Activated T-helper 2 cell treated with anti-CD3 and anti-CD28 coated beads, Interferon-gamma antibody, Interleukin-2, Interleukin-4, amounts not matched to agents 10 μg/mL and 5 μg/mL and 100 μg/mL, durations not matched to agents 14 hours and 24 hours and 36 hours (primary cell): ENCODE measurements around the gene ALDH6A1. TPM values are rescaled to one million over a fixed set of nuclear protein-coding genes. Genes with fewer than 3 reads are reported as not detected.

Experiments
- DNase-seq: peaks from one replicate; pipeline ENCODE4 v3.0.0; 2021; ENCODE audit warnings: low spot score
- H3K27ac Mint-ChIP-seq: one replicate; pipeline ENCODE4 v1.8.0; 2021; ENCODE audit warnings: mixed read lengths
- H3K27me3 Mint-ChIP-seq: one replicate; pipeline ENCODE4 v1.8.0; 2021; ENCODE audit warnings: low read depth, mixed read lengths
- H3K36me3 Mint-ChIP-seq: one replicate; pipeline ENCODE4 v1.8.0; 2021; ENCODE audit warnings: low read depth, mixed read lengths
- H3K4me1 Mint-ChIP-seq: one replicate; pipeline ENCODE4 v1.8.0; 2021; ENCODE audit warnings: low read depth, mixed read lengths
- H3K4me3 Mint-ChIP-seq: one replicate; pipeline ENCODE4 v1.8.0; 2021; ENCODE audit warnings: low read depth, mild to moderate bottlenecking, moderate library complexity, mixed read lengths
- H3K9me3 Mint-ChIP-seq: one replicate; pipeline ENCODE4 v1.8.0; 2021; ENCODE audit warnings: mixed read lengths
- intact Hi-C: fragments of 100-400 bp; cut with micrococcal nuclease; formaldehyde crosslinking; loops from one replicate; pipeline ENCODE4 v1.15.1; 2023
- total RNA-seq: library from RNA; stranded (reverse); gene quantifications from 2 replicates; pipeline ENCODE4 v1.2.3, GENCODE V29; 2022

ALDH6A1 gene
- total RNA-seq, 1 donor from 2014 or later: 14.8 TPM

DNA sequence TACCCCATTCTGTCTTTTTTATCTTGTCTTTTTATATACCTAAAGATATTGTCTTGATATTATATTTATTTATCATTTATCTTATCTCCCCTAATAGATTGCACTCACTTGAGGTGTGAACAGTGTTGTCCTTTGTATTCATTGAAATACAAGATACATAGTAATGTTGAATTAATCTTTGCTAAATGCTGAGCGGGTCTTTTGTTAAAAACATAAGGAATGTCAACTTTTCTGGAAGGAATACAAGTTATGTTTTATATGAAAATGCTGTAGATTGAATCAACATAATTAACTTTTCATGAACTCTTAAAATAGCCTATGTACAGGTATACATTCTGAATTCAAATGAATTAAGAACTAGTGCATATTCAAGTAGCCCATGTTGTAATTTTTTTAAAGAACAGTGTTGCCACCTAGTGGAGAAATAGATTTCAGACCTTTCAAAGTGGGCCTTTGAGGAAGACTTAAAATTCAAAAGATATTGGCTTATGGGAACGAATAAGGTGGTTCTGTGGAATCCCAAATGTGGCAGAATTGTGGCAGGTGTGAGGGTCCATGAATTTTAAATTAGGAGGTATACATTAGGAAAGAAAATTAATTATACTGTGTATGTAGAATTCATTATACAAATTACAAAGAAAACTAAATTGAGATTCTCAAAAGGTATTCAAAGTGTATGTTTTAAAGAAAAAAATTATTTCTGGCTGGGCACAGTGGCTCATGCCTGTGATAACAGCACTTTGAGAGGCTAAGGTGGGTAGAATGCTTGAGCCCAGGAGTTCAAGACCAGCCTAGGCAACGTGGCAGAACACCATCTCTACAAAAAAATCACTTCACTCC lies 46.0 kb downstream of the ALDH6A1 start:
- no peaks in the 10 kb centered on the region for H3K4me1 Mint-ChIP-seq
- intact Hi-C loops: no loop called here
- DNase-seq: no peak

DNA sequence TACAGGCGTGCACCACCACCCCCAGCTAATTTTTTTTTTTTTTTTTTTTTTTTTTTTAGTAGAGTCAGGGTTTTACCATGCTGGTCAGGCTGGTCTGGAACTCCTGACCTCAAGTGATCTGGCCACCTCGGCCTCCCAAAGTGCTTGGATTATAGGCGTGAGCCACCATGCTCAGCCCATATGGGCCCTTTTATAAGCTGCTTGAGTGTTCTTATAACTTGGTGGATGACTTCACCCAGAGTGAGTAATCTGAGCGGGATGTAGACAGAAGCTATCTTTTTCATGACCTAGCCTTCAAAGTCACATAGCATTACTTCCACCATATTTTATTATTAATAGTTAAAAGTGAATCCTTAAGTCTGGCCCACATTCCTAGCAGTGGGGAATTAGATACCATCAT lies 48.7 kb downstream of the ALDH6A1 start:
- no peak for DNase-seq
- Mint-ChIP-seq H3K27ac (no peak overlapping the region), H3K36me3 (no peaks in the 10 kb centered on the region), H3K27me3 (no peaks in the 10 kb centered on the region), H3K4me1 (no peaks in the 10 kb centered on the region), H3K4me3 (no peak overlapping the region), H3K9me3 (no peaks in the 10 kb centered on the region)
- intact Hi-C loops: no loop called here

More for the DNA sequence above, 46.0 kb downstream of the ALDH6A1 start:
- H3K27ac Mint-ChIP-seq: no peak overlapping the region
- no peaks in the 10 kb centered on the region for H3K9me3 Mint-ChIP-seq
- no peak overlapping the region for H3K4me3 Mint-ChIP-seq
- no peaks in the 10 kb centered on the region for H3K36me3 Mint-ChIP-seq
- no peaks in the 10 kb centered on the region for H3K27me3 Mint-ChIP-seq

DNA sequence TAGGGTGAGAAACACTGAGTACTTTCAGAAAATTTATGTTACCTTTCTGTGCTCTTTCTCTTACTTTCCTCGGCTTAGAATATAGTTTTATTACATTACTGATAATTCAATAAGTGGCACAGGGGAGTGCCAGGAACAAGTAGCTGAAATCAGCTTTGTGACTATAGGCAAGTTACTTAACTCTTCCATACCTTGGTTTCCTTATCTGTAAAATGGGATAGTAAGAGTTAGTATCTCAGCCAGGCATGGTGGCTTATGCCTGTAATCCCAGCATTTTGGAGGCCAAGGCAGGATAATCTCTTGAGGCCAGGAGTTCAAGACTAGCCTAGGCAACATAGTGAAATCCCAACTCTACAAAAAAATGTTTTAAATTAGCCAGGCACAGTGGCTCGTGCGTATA lies 49.7 kb downstream of the ALDH6A1 start:
- no peaks in the 10 kb centered on the region for H3K36me3 Mint-ChIP-seq
- H3K27ac Mint-ChIP-seq: no peak overlapping the region
- intact Hi-C loops: no loop called here
- H3K9me3 Mint-ChIP-seq: no peaks in the 10 kb centered on the region
- H3K4me3 Mint-ChIP-seq: no peak overlapping the region
- no peak for DNase-seq
- H3K4me1 Mint-ChIP-seq: no peaks in the 10 kb centered on the region
- H3K27me3 Mint-ChIP-seq: no peaks in the 10 kb centered on the region

DNA sequence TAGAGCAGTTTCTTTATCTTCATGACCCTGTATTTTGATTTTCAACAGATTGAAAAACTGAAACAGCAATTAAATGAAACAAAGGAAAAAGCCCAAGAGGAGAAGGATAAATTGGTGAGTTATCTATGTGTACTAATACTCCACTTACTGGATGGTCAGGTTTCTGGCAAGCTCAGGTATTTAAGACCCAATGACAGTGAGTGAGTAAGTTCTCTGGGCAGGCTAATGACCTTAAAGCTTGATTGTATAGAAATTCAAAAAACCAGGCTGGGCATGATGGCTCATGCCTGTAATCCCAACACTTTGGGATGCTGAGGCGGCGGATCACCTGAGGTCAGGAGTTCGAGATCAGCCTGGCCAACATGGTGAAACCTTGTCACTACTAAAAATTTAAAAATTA lies 55.1 kb downstream of the ALDH6A1 start:
- H3K4me3 Mint-ChIP-seq: no peak overlapping the region
- H3K4me1 Mint-ChIP-seq: no peaks in the 10 kb centered on the region

DNA sequence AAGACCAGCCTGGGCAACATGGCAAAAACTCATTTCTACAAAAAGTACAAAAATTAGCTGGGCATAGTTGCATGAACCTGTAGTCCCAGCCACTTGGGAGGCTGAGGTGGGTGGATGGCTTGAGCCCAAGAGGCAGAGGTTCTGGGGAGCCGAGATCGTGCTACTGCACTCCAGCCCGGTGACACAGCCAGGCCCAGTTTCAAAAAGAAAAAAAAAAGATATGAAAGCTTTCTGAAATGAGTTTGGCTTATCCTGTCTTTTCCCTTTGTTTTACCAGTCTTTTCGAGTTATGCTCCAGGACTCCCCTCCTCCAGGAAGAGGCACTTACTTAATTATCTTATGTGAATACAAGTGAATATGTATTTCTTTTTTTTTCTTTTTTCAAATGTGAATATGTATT lies 61.9 kb downstream of the ALDH6A1 start:
- no peaks in the 10 kb centered on the region for H3K36me3 Mint-ChIP-seq
- H3K27ac Mint-ChIP-seq: no peak overlapping the region
- peaks cover 2% of the 10 kb centered on the region for H3K27me3 Mint-ChIP-seq
- H3K4me3 Mint-ChIP-seq: no peak overlapping the region
- no peaks in the 10 kb centered on the region for H3K9me3 Mint-ChIP-seq
- intact Hi-C loops: no loop called here
- no peak for DNase-seq
- H3K4me1 Mint-ChIP-seq: peaks cover 8% of the 10 kb centered on the region

More for the DNA sequence above, 55.1 kb downstream of the ALDH6A1 start:
- Mint-ChIP-seq H3K27me3 (peaks cover 1% of the 10 kb centered on the region), H3K9me3 (no peaks in the 10 kb centered on the region), H3K27ac (no peak overlapping the region), H3K36me3 (no peaks in the 10 kb centered on the region)
- no peak for DNase-seq
- intact Hi-C loops: no loop called here

DNA sequence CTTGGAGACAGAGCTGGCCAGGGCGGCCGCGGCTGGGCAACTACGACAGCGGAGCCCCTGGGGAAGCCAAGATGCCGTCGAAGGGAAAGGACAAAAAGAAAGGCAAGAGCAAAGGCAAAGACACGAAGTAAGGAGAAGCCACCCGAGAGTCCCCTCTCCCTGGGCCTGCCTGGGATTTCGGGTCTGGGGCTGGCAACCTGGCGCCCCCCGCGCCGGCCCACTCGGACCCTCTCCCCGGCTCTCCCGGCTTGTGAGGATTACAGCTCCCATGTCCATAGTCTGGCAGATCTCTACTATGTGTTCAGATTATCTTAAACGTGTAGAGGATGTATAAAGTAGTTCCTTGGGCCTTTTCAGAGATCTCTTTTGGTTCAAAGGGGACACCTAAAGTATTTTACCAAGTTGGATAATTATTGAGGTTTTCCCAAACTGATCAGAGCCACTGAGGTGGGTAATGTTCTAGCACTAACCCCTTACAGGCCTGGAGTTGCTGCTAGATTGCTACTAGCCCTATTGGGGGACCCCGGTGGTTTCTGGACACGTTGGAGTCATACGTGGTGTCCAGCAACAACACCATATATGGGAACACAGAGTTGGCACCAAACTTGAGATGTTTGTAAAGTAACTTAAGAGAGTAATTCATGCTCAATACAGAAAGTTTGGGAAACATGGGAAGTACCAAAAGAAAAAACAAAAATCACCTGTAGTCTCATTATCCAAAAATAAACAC lies 64.7 kb downstream of the ALDH6A1 start:
- Mint-ChIP-seq H3K27me3 (peaks cover 2% of the 10 kb centered on the region), H3K4me1 (peaks cover 11% of the 10 kb centered on the region), H3K27ac (peak overlapping the region; percentile 63), H3K36me3 (no peaks in the 10 kb centered on the region), H3K9me3 (no peaks in the 10 kb centered on the region), H3K4me3 (peak overlapping the region; percentile 85)
- DNase-seq: no peak
- intact Hi-C loops: loop anchor here (1.0 to 5.0 kb wide), 4 partner anchors 65 to 307 kb away; partner anchors contain the start of genes ALDH6A1, COQ6, FAM161B and LIN52

DNA sequence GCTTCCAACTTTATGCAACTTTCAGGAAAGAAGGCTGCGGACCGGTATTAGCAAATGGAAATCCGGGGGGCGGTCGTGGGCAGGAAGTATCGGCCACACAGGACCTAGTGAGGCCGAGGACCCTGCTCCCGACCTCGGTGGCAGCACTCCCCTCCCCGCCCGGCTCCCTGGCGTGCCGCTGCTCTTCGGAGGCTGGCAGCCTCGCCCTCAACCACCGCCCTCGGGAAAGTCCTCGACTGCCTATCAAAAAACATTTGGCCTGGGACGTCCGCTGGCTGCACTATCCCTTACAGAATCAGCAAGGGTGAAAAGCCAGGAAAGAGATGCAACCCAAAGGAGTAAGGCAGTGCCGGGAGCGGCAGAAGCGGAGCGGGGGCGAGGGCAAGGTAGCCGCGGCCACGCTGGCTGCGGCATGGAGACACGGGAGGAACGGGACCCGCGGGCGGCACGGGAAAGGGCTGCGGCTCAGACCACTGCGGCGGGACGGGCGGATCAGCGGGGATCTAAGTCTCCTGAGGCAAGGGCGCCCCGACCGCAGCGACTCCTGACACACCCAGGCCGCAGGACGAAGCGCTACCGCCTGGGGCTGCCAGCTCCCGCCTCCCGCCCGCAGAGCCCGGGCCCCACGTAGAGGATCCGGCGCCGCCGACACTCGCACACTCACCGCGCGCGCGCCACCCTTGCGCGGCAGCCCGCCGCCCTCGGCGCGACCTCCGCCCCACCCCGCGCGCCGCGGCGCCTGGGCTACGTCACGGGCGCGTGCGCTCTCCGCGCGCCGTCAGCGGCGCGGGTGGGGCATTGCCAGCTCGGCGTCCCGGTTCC lies 65.5 kb downstream of the ALDH6A1 start, which contains the start of the genes BBOF1 and ENTPD5:
TSS of gene BBOF1 (plus strand) at position 764 of the 822 bp plus-strand sequence. CDS start 130 bp downstream, outside the sequence.
TSS of gene ENTPD5 (minus strand) at position 703 of the 822 bp plus-strand sequence. CDS start 31,186 bp downstream, outside the sequence.
- no peaks in the 10 kb centered on the region for H3K9me3 Mint-ChIP-seq
- peaks cover 2% of the 10 kb centered on the region for H3K27me3 Mint-ChIP-seq
- H3K27ac Mint-ChIP-seq: peak within 1 kb of the TSS; percentile 98
- peaks cover 11% of the 10 kb centered on the region for H3K4me1 Mint-ChIP-seq
- H3K4me3 Mint-ChIP-seq: peak within 1 kb of the TSS; percentile 97
- peak; percentile 86 for DNase-seq
- intact Hi-C loops: loop anchor here (1.0 to 5.0 kb wide), 4 partner anchors 66 to 306 kb away; partner anchors contain the start of genes ALDH6A1, COQ6, FAM161B and LIN52
- no peaks in the 10 kb centered on the region for H3K36me3 Mint-ChIP-seq

DNA sequence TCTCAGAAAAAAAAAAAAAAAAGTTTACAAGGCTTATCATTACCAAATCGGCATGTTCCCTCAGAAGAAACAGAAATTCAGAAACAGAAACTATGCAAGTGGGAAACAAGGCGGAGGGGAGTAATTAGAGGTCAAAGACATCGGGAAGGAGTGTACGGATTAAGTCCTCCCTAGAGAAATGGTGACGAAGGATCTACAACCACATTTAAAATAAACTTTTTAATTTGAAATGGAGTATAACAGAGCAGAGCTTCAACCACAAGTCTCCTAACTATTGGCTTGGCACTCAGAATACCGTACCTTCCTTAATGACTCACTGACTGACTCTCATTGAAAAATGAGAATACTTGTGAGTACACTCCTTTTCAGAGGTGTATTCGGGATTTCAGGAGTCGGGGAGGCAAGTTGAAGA lies 66.1 kb downstream of the ALDH6A1 start:
- intact Hi-C loops: loop anchor here (2.0 to 5.0 kb wide), 2 partner anchors 131 to 306 kb away; partner anchors contain the start of genes PNMA1 and ZNF410
- peak overlapping the region; percentile 97 for H3K4me3 Mint-ChIP-seq
- H3K4me1 Mint-ChIP-seq: peaks cover 11% of the 10 kb centered on the region
- H3K36me3 Mint-ChIP-seq: peaks cover 5% of the 10 kb centered on the region
- H3K27me3 Mint-ChIP-seq: peaks cover 2% of the 10 kb centered on the region
- peak overlapping the region; percentile 98 for H3K27ac Mint-ChIP-seq
- DNase-seq: no peak
- no peaks in the 10 kb centered on the region for H3K9me3 Mint-ChIP-seq

DNA sequence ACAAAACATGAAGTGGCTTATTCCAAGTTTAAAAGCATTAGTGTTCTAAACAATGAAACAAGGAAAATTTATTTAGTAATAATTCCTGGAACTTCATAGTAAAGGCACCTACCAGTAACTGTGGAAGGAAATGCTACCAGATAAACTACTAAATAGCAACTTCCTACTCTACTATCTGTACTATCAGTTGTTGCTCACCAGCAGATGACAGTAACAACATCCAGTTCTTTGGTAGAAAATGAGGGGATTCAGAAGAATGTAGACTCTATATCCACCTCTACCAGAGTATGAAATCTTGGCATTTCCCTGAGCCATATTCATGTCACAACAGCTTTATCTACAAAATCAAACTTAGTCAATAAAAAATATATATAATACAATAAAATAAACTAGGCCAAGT lies 68.3 kb downstream of the ALDH6A1 start:
- no peaks in the 10 kb centered on the region for H3K27me3 Mint-ChIP-seq
- H3K27ac Mint-ChIP-seq: no peak overlapping the region
- intact Hi-C loops: loop anchor here (5.0 kb wide), 1 partner anchor 304 kb away; the partner anchor contains the start of gene PNMA1
- no peak overlapping the region for H3K4me3 Mint-ChIP-seq
- peaks cover 10% of the 10 kb centered on the region for H3K36me3 Mint-ChIP-seq
- H3K4me1 Mint-ChIP-seq: peaks cover 11% of the 10 kb centered on the region
- H3K9me3 Mint-ChIP-seq: no peaks in the 10 kb centered on the region
- DNase-seq: no peak

DNA sequence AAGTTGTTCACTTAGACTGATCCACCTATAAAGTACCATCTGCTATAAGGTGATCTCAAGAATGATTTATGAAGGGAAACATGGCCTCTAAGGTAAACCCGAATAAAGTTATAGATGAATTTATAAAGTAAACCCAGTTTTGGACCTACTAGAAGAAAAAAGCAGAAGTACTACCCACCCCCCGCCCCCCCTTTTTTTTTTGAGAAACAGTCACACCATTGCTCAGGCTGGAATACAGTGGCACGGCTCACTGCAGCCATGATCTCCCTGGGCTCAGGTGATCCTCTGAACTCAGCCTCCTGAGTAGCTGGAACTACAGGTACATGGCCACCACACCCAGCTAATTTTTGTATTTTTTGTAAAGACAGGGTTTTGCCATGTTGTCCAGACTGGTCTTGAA lies 69.1 kb downstream of the ALDH6A1 start:
- no peaks in the 10 kb centered on the region for H3K27me3 Mint-ChIP-seq
- DNase-seq: no peak
- no peak overlapping the region for H3K4me3 Mint-ChIP-seq
- no peak overlapping the region for H3K27ac Mint-ChIP-seq
- peaks cover 11% of the 10 kb centered on the region for H3K4me1 Mint-ChIP-seq
- intact Hi-C loops: loop anchor here (5.0 kb wide), 1 partner anchor 303 kb away; the partner anchor contains the start of gene PNMA1
- H3K36me3 Mint-ChIP-seq: peaks cover 15% of the 10 kb centered on the region
- H3K9me3 Mint-ChIP-seq: no peaks in the 10 kb centered on the region

DNA sequence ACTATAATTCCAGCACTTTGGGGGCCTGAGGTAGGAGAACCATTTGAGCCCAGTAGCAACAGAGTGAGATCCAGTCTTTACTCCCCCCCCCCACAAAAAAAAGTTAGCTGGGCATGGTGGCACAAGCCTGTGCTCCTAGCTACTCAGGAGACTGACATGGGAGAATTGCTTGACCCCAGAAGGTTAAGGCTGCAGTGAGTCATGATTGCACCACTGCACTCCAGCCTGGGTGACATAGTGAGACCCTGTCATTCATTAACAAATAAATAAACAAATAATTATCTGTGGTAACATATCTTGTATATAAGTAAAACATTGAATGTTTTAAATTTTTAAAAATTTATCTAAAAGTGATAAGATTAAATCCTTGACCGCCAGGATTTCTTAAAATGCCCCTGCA lies 70.0 kb downstream of the ALDH6A1 start:
- intact Hi-C loops: no loop called here
- H3K27me3 Mint-ChIP-seq: no peaks in the 10 kb centered on the region
- no peak for DNase-seq

More for the DNA sequence above, 70.0 kb downstream of the ALDH6A1 start:
- Mint-ChIP-seq H3K9me3 (no peaks in the 10 kb centered on the region), H3K4me1 (peaks cover 7% of the 10 kb centered on the region), H3K27ac (no peak overlapping the region), H3K36me3 (peaks cover 15% of the 10 kb centered on the region), H3K4me3 (no peak overlapping the region)
